Transverse colon (tissue), 4 donors: Measurements from ENCODE around the gene ARPP21.

Experiments
- CTCF ChIP-seq, 5 experiments: fragments of 200-600 bp in 3 of 5; fragments of 450-650 bp in 2 of 5; sonication (generic) in 3 of 5; IDR thresholded peaks; 1 replicate in 2 of 5; 2 replicates in 3 of 5; pipeline ENCODE4 v1.5.1; 2016 to 2017; ENCODE audit warnings: antibody characterized with exemption in 5 of 5, inconsistent platforms in 3 of 5, mild to moderate bottlenecking in 2 of 5, moderate library complexity in 1 of 5
- POLR2AphosphoS5 ChIP-seq, 3 donors: sonication (generic); formaldehyde crosslinking; IDR thresholded peaks; one replicate each; pipeline ENCODE4 v1.6.1; 2016; ENCODE audit warnings: antibody characterized with exemption in 3 of 3

GRCh38 chr3:35760146-35760545, 120.8 kb downstream of the ARPP21 start:
- TF ChIP-seq CTCF (IDR thresholded peaks at IDR 0.05) (no peak), POLR2AphosphoS5 (IDR thresholded peaks at IDR 0.05) (no peak)
